ENCODE data around the gene MC4R.

GRCh38 chr18:60322591-60322990 lies 50.0 kb downstream of the MC4R start:
- TF ChIP-seq CTCF (IDR thresholded peaks at IDR 0.05) (no peak), POLR2A (IDR thresholded peaks at IDR 0.05) (no peak), POLR2AphosphoS5 (IDR thresholded peaks at IDR 0.05) (no peak)
